H9 (cell line): ENCODE results near the gene ZNF804A. TPM values are rescaled to one million over a fixed set of nuclear protein-coding genes. Genes with fewer than 3 reads are reported as not detected.

ENCODE experiments used
- DNase-seq: peaks from one replicate; pipeline ENCODE4 v3.0.0-alpha.2; 2017
- H2AFZ ChIP-seq: one replicate; pipeline ENCODE4 v1.6.1; 2013; ENCODE audit warnings: mild to moderate bottlenecking, low read length, control low read depth, moderate library complexity
- H2AK5ac ChIP-seq: 2 replicates; pipeline ENCODE4 v1.6.1; 2013; ENCODE audit warnings: low read length, control low read depth, mixed read lengths; ENCODE audit not compliant: insufficient read length
- H2BK120ac ChIP-seq: one replicate; pipeline ENCODE4 v1.6.1; 2013; ENCODE audit warnings: low read depth, mild to moderate bottlenecking, low read length, control low read depth, inconsistent platforms; ENCODE audit not compliant: poor library complexity, severe bottlenecking
- H2BK12ac ChIP-seq: 2 replicates; pipeline ENCODE4 v1.6.1; 2013; ENCODE audit warnings: low read length, control low read depth, mixed read lengths, low read depth; ENCODE audit not compliant: insufficient read length
- H2BK15ac ChIP-seq: 2 replicates; pipeline ENCODE4 v1.6.1; 2013; ENCODE audit warnings: low read depth, low read length, control low read depth
- H2BK20ac ChIP-seq: one replicate; pipeline ENCODE4 v1.6.1; 2013; ENCODE audit warnings: low read depth, mild to moderate bottlenecking, low read length, control low read depth, inconsistent platforms; ENCODE audit not compliant: poor library complexity, severe bottlenecking
- H2BK5ac ChIP-seq: 2 replicates; pipeline ENCODE4 v1.6.1; 2013; ENCODE audit warnings: low read length, control low read depth, mixed read lengths; ENCODE audit not compliant: insufficient read length
- H3K14ac ChIP-seq: 2 replicates; pipeline ENCODE4 v1.6.1; 2013; ENCODE audit warnings: low read length, control low read depth; ENCODE audit not compliant: insufficient read depth
- H3K18ac ChIP-seq: 2 replicates; pipeline ENCODE4 v1.6.1; 2013; ENCODE audit warnings: low read depth, mild to moderate bottlenecking, mixed read lengths, low read length, control low read depth; ENCODE audit not compliant: insufficient read length
- H3K23ac ChIP-seq: 2 replicates; pipeline ENCODE4 v1.6.1; 2013; ENCODE audit warnings: low read length, control low read depth, mixed read lengths, low read depth; ENCODE audit not compliant: insufficient read length
- H3K23me2 ChIP-seq: 2 replicates; pipeline ENCODE4 v1.6.1; 2013; ENCODE audit warnings: low read depth, mild to moderate bottlenecking, mixed read lengths, low read length, control low read depth; ENCODE audit not compliant: insufficient read length, poor library complexity, severe bottlenecking
- H3K27ac ChIP-seq: 2 replicates; pipeline ENCODE4 v1.5.1; 2013; ENCODE audit warnings: low read length, control low read depth, mixed read lengths, low read depth; ENCODE audit not compliant: insufficient read length
- H3K27me3 ChIP-seq: 2 replicates; pipeline ENCODE4 v1.6.1; 2013; ENCODE audit warnings: low read length, control low read depth, inconsistent platforms; ENCODE audit not compliant: insufficient read depth
- H3K4ac ChIP-seq: 2 replicates; pipeline ENCODE4 v1.6.1; 2013; ENCODE audit warnings: low read depth, mild to moderate bottlenecking, control low read depth, inconsistent platforms, low read length, moderate library complexity
- H3K4me1 ChIP-seq: 2 replicates; pipeline ENCODE4 v1.6.1; 2013; ENCODE audit warnings: low read length, control low read depth, inconsistent platforms; ENCODE audit not compliant: insufficient read depth
- H3K4me2 ChIP-seq: 2 replicates; pipeline ENCODE4 v1.6.1; 2013; ENCODE audit warnings: low read length, control low read depth, mixed read lengths; ENCODE audit not compliant: insufficient read length, insufficient read depth
- H3K56ac ChIP-seq: 2 replicates; pipeline ENCODE4 v1.6.1; 2013; ENCODE audit warnings: low read depth, mild to moderate bottlenecking, mixed read lengths, low read length, control low read depth; ENCODE audit not compliant: insufficient read length
- H3K79me1 ChIP-seq: 2 replicates; pipeline ENCODE4 v1.6.1; 2013; ENCODE audit warnings: low read depth, mild to moderate bottlenecking, moderate library complexity, low read length, control low read depth, inconsistent platforms; ENCODE audit not compliant: insufficient read depth, poor library complexity, severe bottlenecking
- H3K79me2 ChIP-seq: 2 replicates; pipeline ENCODE4 v1.6.1; 2013; ENCODE audit warnings: low read length, control low read depth, inconsistent platforms; ENCODE audit not compliant: insufficient read depth
- H3K9ac ChIP-seq: 2 replicates; pipeline ENCODE4 v1.6.1; 2013; ENCODE audit warnings: low read length, control low read depth, mixed read lengths; ENCODE audit not compliant: insufficient read length; ENCODE audit errors: extremely low read depth
- H3K9me3 ChIP-seq: one replicate; pipeline ENCODE4 v1.6.1; 2013; ENCODE audit warnings: low read depth, low read length, inconsistent platforms; ENCODE audit not compliant: control insufficient read depth
- H3T11ph ChIP-seq: one replicate; pipeline ENCODE4 v1.6.1; 2013; ENCODE audit warnings: mild to moderate bottlenecking, low read length, control low read depth, inconsistent platforms
- H4K20me1 ChIP-seq: one replicate; pipeline ENCODE4 v1.6.1; 2013; ENCODE audit not compliant: control insufficient read depth, insufficient read length, insufficient read depth
- H4K5ac ChIP-seq: 2 replicates; pipeline ENCODE4 v1.6.1; 2013; ENCODE audit warnings: low read depth, mild to moderate bottlenecking, mixed read lengths, low read length, control low read depth; ENCODE audit not compliant: insufficient read length
- H4K8ac ChIP-seq: replicated peaks from 2 replicates; pipeline ENCODE4 v1.6.1; 2013; ENCODE audit warnings: low read length, control low read depth, mixed read lengths, low read depth; ENCODE audit not compliant: insufficient read length
- H4K91ac ChIP-seq: 2 replicates; pipeline ENCODE4 v1.6.1; 2013; ENCODE audit warnings: low read depth, mild to moderate bottlenecking, moderate library complexity, mixed read lengths, low read length, control low read depth; ENCODE audit not compliant: insufficient read length
- H3K27ac Mint-ChIP-seq, 3 experiments: 2 replicates in 2 of 3; 3 replicates in 1 of 3; pipeline ENCODE4 v1.8.0; 2020 to 2021; ENCODE audit warnings: mixed read lengths in 3 of 3, mild to moderate bottlenecking in 1 of 3, moderate library complexity in 1 of 3
- H3K27me3 Mint-ChIP-seq: 2 replicates; pipeline ENCODE4 v1.8.0; 2021; ENCODE audit warnings: low read depth, mild to moderate bottlenecking, moderate library complexity, mixed read lengths
- H3K36me3 Mint-ChIP-seq, 3 experiments: 2 replicates in 2 of 3; 3 replicates in 1 of 3; pipeline ENCODE4 v1.8.0; 2020 to 2021; ENCODE audit warnings: low read depth in 3 of 3, mixed read lengths in 3 of 3; ENCODE audit not compliant: insufficient read depth in 1 of 3
- H3K4me1 Mint-ChIP-seq, 2 experiments: 2 replicates each; pipeline ENCODE4 v1.8.0; 2020; ENCODE audit warnings: mixed read lengths in 2 of 2
- H3K4me3 Mint-ChIP-seq, 2 experiments: 2 replicates in 1 of 2; 3 replicates in 1 of 2; pipeline ENCODE4 v1.8.0; 2020 to 2021; ENCODE audit warnings: mild to moderate bottlenecking in 2 of 2, mixed read lengths in 2 of 2, moderate library complexity in 1 of 2
- H3K9me3 Mint-ChIP-seq, 2 experiments: 2 replicates in 1 of 2; 3 replicates in 1 of 2; pipeline ENCODE4 v1.8.0; 2020; ENCODE audit warnings: mild to moderate bottlenecking in 2 of 2, mixed read lengths in 2 of 2, moderate library complexity in 1 of 2
- WGBS: extraction: QIAGEN DNeasy Blood & Tissue Kit; methylation state at CpG from one replicate; pipeline ENCODE4 v1.1.7; 2013; ENCODE audit warnings: missing lambda C conversion rate, low lambda C conversion rate, mixed read lengths; ENCODE audit not compliant: insufficient read length; ENCODE audit errors: extremely low coverage; 5-methylcytosine and 5-hydroxymethylcytosine counted together
- total RNA-seq: library from RNA; stranded (reverse); gene quantifications from 2 replicates; pipeline ENCODE4 v1.2.1, GENCODE V29; 2021
- TF ChIP-seq, protein P1 (sequence below): fragments of 200-600 bp; sonication (generic); conservative IDR thresholded peaks from 3 replicates; pipeline ENCODE4 v1.8.0; 2021; ENCODE audit warnings: antibody characterized with exemption, mild to moderate bottlenecking

ZNF804A gene
- total RNA-seq, 1 experiment from 2014 or later = not detected

GRCh38 chr2:184921676-184922075 lies 323.3 kb downstream of the ZNF804A start:
- no peak overlapping the region for H3K23ac ChIP-seq
- H3K56ac ChIP-seq = no peak overlapping the region
- no peak overlapping the region for H3T11ph ChIP-seq
- Mint-ChIP-seq H3K27ac (no peak overlapping the region), H3K4me3 (no peak overlapping the region), H3K27me3 (no peaks in the 10 kb centered on the region), H3K9me3 (peaks cover 0 to 2% of the 10 kb centered on the region in 2 experiments; a peak in 1 of 5 replicates), H3K4me1 (no peaks in the 10 kb centered on the region), H3K36me3 (no peaks in the 10 kb centered on the region; a peak in 1 of 7 replicates)
- H4K5ac ChIP-seq = no peak overlapping the region
- H3K14ac ChIP-seq = no peak overlapping the region
- no peak overlapping the region for H2BK5ac ChIP-seq
- no peak overlapping the region for H3K18ac ChIP-seq
- no peak overlapping the region for H4K91ac ChIP-seq
- H2BK120ac ChIP-seq = no peak overlapping the region
- no peak overlapping the region for H2AK5ac ChIP-seq
- TF ChIP-seq, protein P1, sequence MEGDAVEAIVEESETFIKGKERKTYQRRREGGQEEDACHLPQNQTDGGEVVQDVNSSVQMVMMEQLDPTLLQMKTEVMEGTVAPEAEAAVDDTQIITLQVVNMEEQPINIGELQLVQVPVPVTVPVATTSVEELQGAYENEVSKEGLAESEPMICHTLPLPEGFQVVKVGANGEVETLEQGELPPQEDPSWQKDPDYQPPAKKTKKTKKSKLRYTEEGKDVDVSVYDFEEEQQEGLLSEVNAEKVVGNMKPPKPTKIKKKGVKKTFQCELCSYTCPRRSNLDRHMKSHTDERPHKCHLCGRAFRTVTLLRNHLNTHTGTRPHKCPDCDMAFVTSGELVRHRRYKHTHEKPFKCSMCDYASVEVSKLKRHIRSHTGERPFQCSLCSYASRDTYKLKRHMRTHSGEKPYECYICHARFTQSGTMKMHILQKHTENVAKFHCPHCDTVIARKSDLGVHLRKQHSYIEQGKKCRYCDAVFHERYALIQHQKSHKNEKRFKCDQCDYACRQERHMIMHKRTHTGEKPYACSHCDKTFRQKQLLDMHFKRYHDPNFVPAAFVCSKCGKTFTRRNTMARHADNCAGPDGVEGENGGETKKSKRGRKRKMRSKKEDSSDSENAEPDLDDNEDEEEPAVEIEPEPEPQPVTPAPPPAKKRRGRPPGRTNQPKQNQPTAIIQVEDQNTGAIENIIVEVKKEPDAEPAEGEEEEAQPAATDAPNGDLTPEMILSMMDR = no peak
- H3K9me3 ChIP-seq = no peaks in the 10 kb centered on the region
- H3K23me2 ChIP-seq = no peaks in the 10 kb centered on the region
- H3K4ac ChIP-seq = no peak overlapping the region
- no peaks in the 10 kb centered on the region for H4K20me1 ChIP-seq
- no CpG with 5 or more reads among the region's 2 CpGs for WGBS
- H3K79me1 ChIP-seq = no peaks in the 10 kb centered on the region
- H3K9ac ChIP-seq = no peak overlapping the region
- no peak overlapping the region for H2BK15ac ChIP-seq
- H2BK12ac ChIP-seq = no peak overlapping the region
- no peaks in the 10 kb centered on the region for H3K27me3 ChIP-seq
- no peak overlapping the region for H2AFZ ChIP-seq
- H3K79me2 ChIP-seq = no peaks in the 10 kb centered on the region
- no peak overlapping the region for H2BK20ac ChIP-seq
- H3K4me2 ChIP-seq = no peak overlapping the region
- no peak for DNase-seq
- H3K27ac ChIP-seq = no peak overlapping the region
- no peaks in the 10 kb centered on the region for H3K4me1 ChIP-seq
- no peak overlapping the region for H4K8ac ChIP-seq
